Liver (tissue), 3 donors: ENCODE results near the gene KMT2D.

Experiments used
- EGR1 ChIP-seq, 2 donors: IDR thresholded peaks; 2 replicates each; pipeline ENCODE4 v1.6.1; 2016 to 2018; ENCODE audit warnings: antibody characterized with exemption in 2 of 2, low read depth in 2 of 2
- JUND ChIP-seq, 2 donors: IDR thresholded peaks; 2 replicates each; pipeline ENCODE4 v1.6.1; 2016; ENCODE audit warnings: antibody characterized with exemption in 2 of 2
- RAD21 ChIP-seq, 2 donors: IDR thresholded peaks; 2 replicates each; pipeline ENCODE4 v1.6.1; 2016; ENCODE audit warnings: antibody characterized with exemption in 2 of 2, mild to moderate bottlenecking in 2 of 2
- RXRA ChIP-seq, 2 donors: IDR thresholded peaks; 2 replicates each; pipeline ENCODE4 v1.6.1; 2017 to 2018; ENCODE audit warnings: antibody characterized with exemption in 2 of 2, mild to moderate bottlenecking in 1 of 2
- YY1 ChIP-seq: IDR thresholded peaks from 2 replicates; pipeline ENCODE4 v1.6.1; 2016; ENCODE audit warnings: antibody characterized with exemption, mild to moderate bottlenecking
- TF ChIP-seq, protein P1 (sequence below): fragments of 150-350 bp; IDR thresholded peaks from 2 replicates; pipeline ENCODE4 v1.5.1; 2017; ENCODE audit warnings: improper control_type of control experiment, low read depth, low read length; ENCODE audit not compliant: missing input control
- TF ChIP-seq, protein P2 (sequence below): IDR thresholded peaks from 2 replicates; pipeline ENCODE4 v1.6.1; 2016; ENCODE audit warnings: antibody characterized with exemption, mild to moderate bottlenecking
- TF ChIP-seq, protein P3 (sequence below): IDR thresholded peaks from 2 replicates; pipeline ENCODE4 v1.6.1; 2016; ENCODE audit warnings: antibody characterized with exemption
- donor health status: healthy.
- donor health status: healthy.

DNA sequence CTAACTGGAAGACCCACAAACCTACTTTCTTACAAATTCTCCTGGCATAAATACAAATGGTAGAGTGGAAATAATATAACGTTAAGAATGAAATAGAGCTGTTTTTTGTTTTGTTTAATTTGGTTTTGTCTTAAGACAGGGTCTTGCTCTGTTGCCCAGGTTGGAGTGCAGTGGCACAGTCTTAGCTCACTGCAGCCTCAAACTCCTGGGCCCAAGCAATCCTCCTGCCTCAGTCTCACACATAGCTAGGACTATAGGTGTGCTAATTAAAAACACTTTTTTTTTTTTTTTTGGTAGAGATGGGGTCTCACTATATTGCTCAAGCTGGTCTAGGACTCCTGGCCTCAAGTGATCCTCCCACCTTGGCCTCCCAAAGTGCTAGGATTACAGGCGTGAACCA, 38.1 kb upstream of the KMT2D start:
- TF ChIP-seq, protein P1, sequence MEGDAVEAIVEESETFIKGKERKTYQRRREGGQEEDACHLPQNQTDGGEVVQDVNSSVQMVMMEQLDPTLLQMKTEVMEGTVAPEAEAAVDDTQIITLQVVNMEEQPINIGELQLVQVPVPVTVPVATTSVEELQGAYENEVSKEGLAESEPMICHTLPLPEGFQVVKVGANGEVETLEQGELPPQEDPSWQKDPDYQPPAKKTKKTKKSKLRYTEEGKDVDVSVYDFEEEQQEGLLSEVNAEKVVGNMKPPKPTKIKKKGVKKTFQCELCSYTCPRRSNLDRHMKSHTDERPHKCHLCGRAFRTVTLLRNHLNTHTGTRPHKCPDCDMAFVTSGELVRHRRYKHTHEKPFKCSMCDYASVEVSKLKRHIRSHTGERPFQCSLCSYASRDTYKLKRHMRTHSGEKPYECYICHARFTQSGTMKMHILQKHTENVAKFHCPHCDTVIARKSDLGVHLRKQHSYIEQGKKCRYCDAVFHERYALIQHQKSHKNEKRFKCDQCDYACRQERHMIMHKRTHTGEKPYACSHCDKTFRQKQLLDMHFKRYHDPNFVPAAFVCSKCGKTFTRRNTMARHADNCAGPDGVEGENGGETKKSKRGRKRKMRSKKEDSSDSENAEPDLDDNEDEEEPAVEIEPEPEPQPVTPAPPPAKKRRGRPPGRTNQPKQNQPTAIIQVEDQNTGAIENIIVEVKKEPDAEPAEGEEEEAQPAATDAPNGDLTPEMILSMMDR, result no peak
- TF ChIP-seq RXRA (IDR thresholded peaks at IDR 0.05), result no peak
- no peak for TF ChIP-seq EGR1 (IDR thresholded peaks at IDR 0.05; ENCODE audit: low read depth in 2 of 2)
- no peak for TF ChIP-seq YY1
- TF ChIP-seq, protein P2, sequence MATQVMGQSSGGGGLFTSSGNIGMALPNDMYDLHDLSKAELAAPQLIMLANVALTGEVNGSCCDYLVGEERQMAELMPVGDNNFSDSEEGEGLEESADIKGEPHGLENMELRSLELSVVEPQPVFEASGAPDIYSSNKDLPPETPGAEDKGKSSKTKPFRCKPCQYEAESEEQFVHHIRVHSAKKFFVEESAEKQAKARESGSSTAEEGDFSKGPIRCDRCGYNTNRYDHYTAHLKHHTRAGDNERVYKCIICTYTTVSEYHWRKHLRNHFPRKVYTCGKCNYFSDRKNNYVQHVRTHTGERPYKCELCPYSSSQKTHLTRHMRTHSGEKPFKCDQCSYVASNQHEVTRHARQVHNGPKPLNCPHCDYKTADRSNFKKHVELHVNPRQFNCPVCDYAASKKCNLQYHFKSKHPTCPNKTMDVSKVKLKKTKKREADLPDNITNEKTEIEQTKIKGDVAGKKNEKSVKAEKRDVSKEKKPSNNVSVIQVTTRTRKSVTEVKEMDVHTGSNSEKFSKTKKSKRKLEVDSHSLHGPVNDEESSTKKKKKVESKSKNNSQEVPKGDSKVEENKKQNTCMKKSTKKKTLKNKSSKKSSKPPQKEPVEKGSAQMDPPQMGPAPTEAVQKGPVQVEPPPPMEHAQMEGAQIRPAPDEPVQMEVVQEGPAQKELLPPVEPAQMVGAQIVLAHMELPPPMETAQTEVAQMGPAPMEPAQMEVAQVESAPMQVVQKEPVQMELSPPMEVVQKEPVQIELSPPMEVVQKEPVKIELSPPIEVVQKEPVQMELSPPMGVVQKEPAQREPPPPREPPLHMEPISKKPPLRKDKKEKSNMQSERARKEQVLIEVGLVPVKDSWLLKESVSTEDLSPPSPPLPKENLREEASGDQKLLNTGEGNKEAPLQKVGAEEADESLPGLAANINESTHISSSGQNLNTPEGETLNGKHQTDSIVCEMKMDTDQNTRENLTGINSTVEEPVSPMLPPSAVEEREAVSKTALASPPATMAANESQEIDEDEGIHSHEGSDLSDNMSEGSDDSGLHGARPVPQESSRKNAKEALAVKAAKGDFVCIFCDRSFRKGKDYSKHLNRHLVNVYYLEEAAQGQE, result no peak
- no peak for TF ChIP-seq RAD21 (IDR thresholded peaks at IDR 0.05)
- no peak for TF ChIP-seq JUND (IDR thresholded peaks at IDR 0.05)
- TF ChIP-seq, protein P3, sequence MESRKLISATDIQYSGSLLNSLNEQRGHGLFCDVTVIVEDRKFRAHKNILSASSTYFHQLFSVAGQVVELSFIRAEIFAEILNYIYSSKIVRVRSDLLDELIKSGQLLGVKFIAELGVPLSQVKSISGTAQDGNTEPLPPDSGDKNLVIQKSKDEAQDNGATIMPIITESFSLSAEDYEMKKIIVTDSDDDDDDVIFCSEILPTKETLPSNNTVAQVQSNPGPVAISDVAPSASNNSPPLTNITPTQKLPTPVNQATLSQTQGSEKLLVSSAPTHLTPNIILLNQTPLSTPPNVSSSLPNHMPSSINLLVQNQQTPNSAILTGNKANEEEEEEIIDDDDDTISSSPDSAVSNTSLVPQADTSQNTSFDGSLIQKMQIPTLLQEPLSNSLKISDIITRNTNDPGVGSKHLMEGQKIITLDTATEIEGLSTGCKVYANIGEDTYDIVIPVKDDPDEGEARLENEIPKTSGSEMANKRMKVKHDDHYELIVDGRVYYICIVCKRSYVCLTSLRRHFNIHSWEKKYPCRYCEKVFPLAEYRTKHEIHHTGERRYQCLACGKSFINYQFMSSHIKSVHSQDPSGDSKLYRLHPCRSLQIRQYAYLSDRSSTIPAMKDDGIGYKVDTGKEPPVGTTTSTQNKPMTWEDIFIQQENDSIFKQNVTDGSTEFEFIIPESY, result no peak
